Aorta (tissue), 5 donors: ENCODE results near the gene SMIM33. TPM values are rescaled to one million over a fixed set of nuclear protein-coding genes. Genes with fewer than 3 reads are reported as not detected.

Source experiments
- ATAC-seq: fragments of 200-7000 bp; cut with Tn5 transposase; one replicate; pipeline ENCODE4 v1.9.1; 2022; ENCODE audit warnings: moderate library complexity; ENCODE audit not compliant: low FRiP score
- DNase-seq, 2 donors: peaks; one replicate each; pipeline ENCODE4 v3.0.0-alpha.2; 2020
- H3K27ac ChIP-seq, 2 donors: one replicate each; pipeline ENCODE4 v1.5.1; 2013; ENCODE audit warnings: low read length in 2 of 2, mild to moderate bottlenecking in 2 of 2, moderate library complexity in 2 of 2, control low read depth in 1 of 2, inconsistent platforms in 1 of 2, low read depth in 1 of 2
- H3K27me3 ChIP-seq, 2 donors: one replicate each; pipeline ENCODE4 v1.6.1; 2013; ENCODE audit warnings: control low read depth in 1 of 2, low read length in 1 of 2, mild to moderate bottlenecking in 1 of 2, moderate library complexity in 1 of 2; ENCODE audit not compliant: insufficient read depth in 2 of 2, control insufficient read depth in 1 of 2
- H3K36me3 ChIP-seq, 2 donors: one replicate each; pipeline ENCODE4 v1.6.1; 2013; ENCODE audit warnings: control low read depth in 1 of 2, low read length in 1 of 2, mild to moderate bottlenecking in 1 of 2; ENCODE audit not compliant: insufficient read depth in 2 of 2, control insufficient read depth in 1 of 2
- H3K4me1 ChIP-seq, 2 donors: one replicate each; pipeline ENCODE4 v1.6.1; 2013; ENCODE audit warnings: low read length in 2 of 2, control low read depth in 1 of 2, mild to moderate bottlenecking in 1 of 2, moderate library complexity in 1 of 2; ENCODE audit not compliant: insufficient read depth in 2 of 2, control insufficient read depth in 1 of 2
- H3K4me3 ChIP-seq, 2 donors: one replicate each; pipeline ENCODE4 v1.5.1; 2013; ENCODE audit warnings: low read length in 2 of 2, control low read depth in 1 of 2, mild to moderate bottlenecking in 1 of 2
- H3K9me3 ChIP-seq: one replicate; pipeline ENCODE4 v1.6.1; 2013; ENCODE audit warnings: mild to moderate bottlenecking, low read length; ENCODE audit not compliant: control insufficient read depth
- WGBS, 2 donors: extraction: QIAGEN DNeasy Blood & Tissue Kit; methylation state at CpG; one replicate each; pipeline ENCODE4 v1.1.7; 2013; 5-methylcytosine and 5-hydroxymethylcytosine counted together
- intact Hi-C, 2 donors: fragments of 100-400 bp; cut with DNase I; formaldehyde crosslinking; loops; one replicate each; pipeline versions ENCODE4 v1.14.2 to v1.15.0; 2022
- polyA plus RNA-seq, 2 donors: library from polyadenylated mRNA; stranded (reverse); fragments of 200-250 nt; gene quantifications; one replicate each; pipeline ENCODE4 v1.2.3, GENCODE V29; 2013
- total RNA-seq, 2 donors: library from RNA; stranded (reverse); fragmentation: NEBNext Ultra II Directional; extraction: Animal tissue kit (Norgen Biotek cat#: 25700); gene quantifications; one replicate each; pipeline ENCODE4 v1.2.1, GENCODE V29; 2021
- donor health status: healthy with polysubstance abuse.
- donor health status: Bipolar disorder and iron deficiency.
- donor health status: DM: no; HTN: no; CAD: no.
- donor health status: DM: no; HTN: no; CAD: no.
- donor health status: DM: yes; HTN: yes; CAD: no.

Gene SMIM33
- total and polyA plus RNA-seq, 4 donors = not detected

GRCh38 chr5:139461176-139461575 is 9.6 kb upstream of the SMIM33 start:
- no peaks in the 10 kb centered on the region for H3K36me3 ChIP-seq
- no peaks in the 10 kb centered on the region for H3K9me3 ChIP-seq
- no peaks in the 10 kb centered on the region for H3K27me3 ChIP-seq
- 94 to 95% methylated on average over 7 of the region's 7 CpGs for WGBS, 2 donors
- intact Hi-C loops = no loop called here
- ATAC-seq = no peak
- no peaks in the 10 kb centered on the region for H3K4me1 ChIP-seq
- H3K4me3 ChIP-seq = no peak overlapping the region
- H3K27ac ChIP-seq = no peak overlapping the region
- peak in 1 of 2 donors; percentile 28 for DNase-seq

- intact Hi-C loops = no loop called here
- Histone ChIP-seq H3K9me3 (no peaks in the 10 kb centered on the region), H3K27me3 (no peaks in the 10 kb centered on the region), H3K36me3 (no peaks in the 10 kb centered on the region), H3K4me1 (no peaks in the 10 kb centered on the region), H3K4me3 (no peak overlapping the region), H3K27ac (no peak overlapping the region)
- DNase-seq = peak in 1 of 2 donors; percentile 62
- peak; percentile 27 for ATAC-seq
- WGBS, 2 donors = 84 to 88% methylated on average over 5 of the region's 5 CpGs
Measured at GRCh38 chr5:139461698-139462097, 9.1 kb upstream of the SMIM33 start.

- intact Hi-C loops = no loop called here
- Histone ChIP-seq H3K4me1 (no peaks in the 10 kb centered on the region), H3K27me3 (no peaks in the 10 kb centered on the region), H3K4me3 (no peak within 1 kb of the TSS), H3K27ac (no peak within 1 kb of the TSS), H3K9me3 (no peaks in the 10 kb centered on the region), H3K36me3 (no peaks in the 10 kb centered on the region)
- ATAC-seq (peak; percentile 60), DNase-seq (peak in 1 of 2 donors; percentile 74)
- 82 to 90% methylated on average over 10 of the region's 10 CpGs for WGBS, 2 donors
Measured at GRCh38 chr5:139462586-139463276, 8.1 kb upstream of the SMIM33 start, which contains the start of gene ECSCR. ECSCR (minus strand) TSS chr5:139462743; CDS start chr5:139462670, 73 bp downstream.

GRCh38 chr5:139468421-139468931 is 2.3 kb upstream of the SMIM33 start:
- Histone ChIP-seq H3K27me3 (no peaks in the 10 kb centered on the region), H3K9me3 (no peaks in the 10 kb centered on the region), H3K4me3 (no peak overlapping the region), H3K27ac (no peak overlapping the region), H3K36me3 (no peaks in the 10 kb centered on the region), H3K4me1 (no peaks in the 10 kb centered on the region)
- ATAC-seq (no peak), DNase-seq (no peak)
- 85 to 91% methylated on average over 8 of the region's 8 CpGs for WGBS, 2 donors
- intact Hi-C loops = no loop called here

GRCh38 chr5:139472386-139473030 is 1.7 kb downstream of the SMIM33 start:
- Histone ChIP-seq H3K4me1 (no peaks in the 10 kb centered on the region), H3K36me3 (peaks cover 0 to 3% of the 10 kb centered on the region in 2 donors), H3K27ac (no peak overlapping the region), H3K27me3 (no peaks in the 10 kb centered on the region), H3K4me3 (no peak overlapping the region), H3K9me3 (no peaks in the 10 kb centered on the region)
- no peak for ATAC-seq
- DNase-seq = no peak
- intact Hi-C loops = no loop called here
- 72 to 76% methylated on average over 15 of the region's 15 CpGs for WGBS, 2 donors

- no peak overlapping the region for H3K4me3 ChIP-seq
- DNase-seq (no peak), ATAC-seq (no peak)
- 74 to 78% methylated on average over 8 of the region's 8 CpGs for WGBS, 2 donors
- no peaks in the 10 kb centered on the region for H3K4me1 ChIP-seq
- no peak overlapping the region for H3K27ac ChIP-seq
- peaks cover 2 to 3% of the 10 kb centered on the region in 2 donors for H3K36me3 ChIP-seq
- H3K9me3 ChIP-seq = no peaks in the 10 kb centered on the region
- no peaks in the 10 kb centered on the region for H3K27me3 ChIP-seq
- intact Hi-C loops = no loop called here
Measured at GRCh38 chr5:139473105-139473504, 2.3 kb downstream of the SMIM33 start.

GRCh38 chr5:139473565-139473964 is 2.8 kb downstream of the SMIM33 start:
- WGBS, 2 donors = 81 to 82% methylated on average over 2 of the region's 2 CpGs
- no peak overlapping the region for H3K4me3 ChIP-seq
- H3K27me3 ChIP-seq = no peaks in the 10 kb centered on the region
- H3K27ac ChIP-seq = no peak overlapping the region
- no peaks in the 10 kb centered on the region for H3K9me3 ChIP-seq
- DNase-seq (no peak), ATAC-seq (no peak)
- no peaks in the 10 kb centered on the region for H3K4me1 ChIP-seq
- intact Hi-C loops = no loop called here
- peaks cover 3 to 5% of the 10 kb centered on the region in 2 donors for H3K36me3 ChIP-seq

- ATAC-seq (peak; percentile 50), DNase-seq (no peak)
- no peak overlapping the region for H3K4me3 ChIP-seq
- WGBS, 2 donors = 61 to 62% methylated on average over 13 of the region's 13 CpGs
- no peak overlapping the region for H3K27ac ChIP-seq
- no peaks in the 10 kb centered on the region for H3K27me3 ChIP-seq
- no peaks in the 10 kb centered on the region for H3K9me3 ChIP-seq
- peaks cover 3 to 5% of the 10 kb centered on the region in 2 donors for H3K36me3 ChIP-seq
- H3K4me1 ChIP-seq = no peaks in the 10 kb centered on the region
- intact Hi-C loops = loop anchor here in 1 of 2 donors (5.0 kb wide), 1 partner anchor 33 kb away; no protein-coding TSS in a partner anchor
Measured at GRCh38 chr5:139474890-139475791, 4.3 kb downstream of the SMIM33 start.
